Vagina (tissue), 2 donors: ENCODE measurements around the gene NME3.

Source experiments
- CTCF ChIP-seq, 3 experiments: fragments of 450-650 bp in 2 of 3; fragments of 200-600 bp in 1 of 3; sonication (generic) in 1 of 3; IDR thresholded peaks; one replicate each; pipeline ENCODE4 v1.5.1; 2017 to 2019; ENCODE audit warnings: antibody characterized with exemption in 3 of 3, mild to moderate bottlenecking in 2 of 3, moderate library complexity in 2 of 3
- POLR2A ChIP-seq, 2 donors: fragments of 450-650 bp; IDR thresholded peaks; one replicate each; pipeline ENCODE4 v1.6.1; 2017; ENCODE audit warnings: antibody characterized with exemption in 2 of 2, mild to moderate bottlenecking in 2 of 2, moderate library complexity in 2 of 2
- POLR2AphosphoS5 ChIP-seq, 2 donors: sonication (generic); formaldehyde crosslinking; IDR thresholded peaks; one replicate each; pipeline ENCODE4 v1.9.0; 2017; ENCODE audit warnings: antibody characterized with exemption in 2 of 2, mild to moderate bottlenecking in 2 of 2, low read depth in 1 of 2; ENCODE audit not compliant: insufficient read depth in 1 of 2

DNA sequence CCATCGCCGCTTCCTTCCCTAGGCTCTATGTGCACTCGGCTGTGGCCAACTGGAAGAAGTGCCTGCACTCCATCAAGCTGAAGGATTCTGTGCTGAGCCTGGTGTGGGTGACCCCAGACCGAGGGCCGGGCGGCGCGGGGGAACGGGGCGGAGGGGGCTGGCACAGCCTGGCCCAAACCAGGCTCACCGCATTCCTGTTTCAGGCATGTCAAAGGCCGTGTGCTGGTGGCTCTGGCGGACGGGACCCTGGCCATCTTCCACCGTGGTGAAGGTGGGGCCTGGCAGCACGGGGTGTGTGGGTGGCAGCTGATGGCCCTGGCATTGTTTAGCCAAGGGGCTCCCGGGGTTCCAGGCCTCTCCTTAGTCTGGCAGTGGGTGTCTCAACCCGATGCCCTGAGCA lies 4.6 kb downstream of the NME3 start:
- no peak for TF ChIP-seq POLR2A (IDR thresholded peaks at IDR 0.05)
- no peak for TF ChIP-seq CTCF (IDR thresholded peaks at IDR 0.05)
- no peak for TF ChIP-seq POLR2AphosphoS5 (IDR thresholded peaks at IDR 0.05; ENCODE audit: insufficient read depth in 1 of 2, low read depth in 1 of 2)
